NCI-H2196 treated with DMSO at 0.1 percent for 48 hours (cell line): ENCODE results near the gene MAGEF1.

ENCODE experiments used
- DNase-seq: peaks from one replicate; lab custom pipeline; 2025; ENCODE audit not compliant: unreplicated experiment; lab: John Stamatoyannopoulos, UW

The MAGEF1 gene

GRCh38 chr3:184691397-184692231, 20.2 kb downstream of the MAGEF1 start:
- no peak for DNase-seq

GRCh38 chr3:184690192-184690883, 21.5 kb downstream of the MAGEF1 start:
- no peak for DNase-seq

GRCh38 chr3:184688882-184689271, 23.0 kb downstream of the MAGEF1 start:
- DNase-seq: no peak

GRCh38 chr3:184688251-184688881, 23.5 kb downstream of the MAGEF1 start:
- no peak for DNase-seq

DNA sequence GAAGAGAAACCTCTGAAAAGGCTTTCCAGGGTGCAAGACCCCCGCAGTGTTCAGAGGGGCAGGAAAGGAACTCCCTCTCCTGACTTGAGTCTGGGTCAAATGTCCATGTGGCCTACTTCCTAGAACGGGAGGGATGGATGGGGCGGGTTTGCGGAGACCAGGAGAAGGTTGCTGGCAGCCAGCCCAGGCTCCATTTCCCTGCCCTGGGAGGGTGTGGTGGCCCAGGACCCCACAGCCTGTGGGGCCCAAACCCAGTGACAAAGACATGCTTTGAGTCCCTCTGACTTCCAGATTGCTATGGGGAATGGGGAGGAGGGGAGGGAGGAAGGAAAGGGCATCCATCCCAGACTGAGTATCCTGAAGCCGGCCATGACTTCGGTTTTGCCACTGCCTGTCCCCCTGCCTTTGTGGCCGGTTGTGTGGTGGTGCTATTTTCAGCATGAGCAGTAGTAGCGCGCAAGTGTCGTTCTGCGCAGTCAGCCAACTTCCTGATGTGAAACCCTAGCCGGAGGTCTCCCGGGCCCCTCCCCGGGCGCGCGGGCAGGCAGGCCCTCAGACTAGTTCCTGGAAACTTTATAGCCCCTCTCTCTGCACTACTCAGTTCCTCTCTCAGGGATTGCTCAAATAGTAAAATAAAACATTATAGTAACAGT, 24.4 kb downstream of the MAGEF1 start:
- no peak for DNase-seq

DNA sequence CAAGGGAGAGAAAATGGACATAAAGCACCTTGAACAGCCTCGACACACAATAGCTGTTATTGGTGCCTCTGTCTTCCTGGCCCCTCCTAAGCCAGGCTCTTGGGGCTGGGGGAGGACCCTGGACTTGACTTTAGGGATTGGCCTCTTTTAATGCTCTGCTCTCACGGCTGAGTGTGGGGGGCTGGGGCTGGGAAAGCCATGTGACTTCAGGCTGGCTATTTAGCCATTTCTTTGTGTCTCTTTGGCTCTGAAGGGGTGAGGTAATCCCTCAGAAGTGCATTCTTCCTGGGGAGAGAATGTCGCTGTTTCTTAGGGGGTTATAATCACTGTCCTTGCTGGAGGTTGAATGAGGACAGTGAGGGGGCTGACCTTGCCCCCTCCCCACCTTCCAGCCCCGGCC, 26.2 kb downstream of the MAGEF1 start:
- no peak for DNase-seq

- DNase-seq: no peak
These were observed 26.8 kb downstream of the MAGEF1 start for GRCh38 chr3:184685055-184685454.

GRCh38 chr3:184683900-184684560, 27.8 kb downstream of the MAGEF1 start:
- no peak for DNase-seq

GRCh38 chr3:184683234-184683633, 28.6 kb downstream of the MAGEF1 start:
- no peak for DNase-seq

DNA sequence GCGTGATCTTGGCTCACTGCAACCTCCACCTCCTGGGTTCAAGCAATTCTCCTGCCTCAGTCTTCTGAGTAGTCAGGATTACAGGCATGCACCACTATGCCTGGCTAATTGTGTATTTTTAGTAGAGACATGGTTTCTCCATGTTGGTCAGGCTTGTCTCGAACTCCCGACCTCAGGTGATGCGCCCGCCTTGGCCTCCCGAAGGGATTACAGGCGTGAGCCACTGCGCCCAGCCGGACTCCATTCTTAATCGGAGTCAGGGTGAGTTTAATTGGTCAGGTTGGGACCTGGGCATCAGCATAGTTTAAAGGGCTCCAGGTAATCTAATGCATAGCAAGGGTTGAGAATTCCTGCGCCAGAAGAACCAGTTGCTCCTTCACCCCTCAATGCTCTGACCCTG, 29.2 kb downstream of the MAGEF1 start:
- no peak for DNase-seq

- DNase-seq: no peak
These were observed 31.2 kb downstream of the MAGEF1 start for GRCh38 chr3:184680385-184681345.

DNA sequence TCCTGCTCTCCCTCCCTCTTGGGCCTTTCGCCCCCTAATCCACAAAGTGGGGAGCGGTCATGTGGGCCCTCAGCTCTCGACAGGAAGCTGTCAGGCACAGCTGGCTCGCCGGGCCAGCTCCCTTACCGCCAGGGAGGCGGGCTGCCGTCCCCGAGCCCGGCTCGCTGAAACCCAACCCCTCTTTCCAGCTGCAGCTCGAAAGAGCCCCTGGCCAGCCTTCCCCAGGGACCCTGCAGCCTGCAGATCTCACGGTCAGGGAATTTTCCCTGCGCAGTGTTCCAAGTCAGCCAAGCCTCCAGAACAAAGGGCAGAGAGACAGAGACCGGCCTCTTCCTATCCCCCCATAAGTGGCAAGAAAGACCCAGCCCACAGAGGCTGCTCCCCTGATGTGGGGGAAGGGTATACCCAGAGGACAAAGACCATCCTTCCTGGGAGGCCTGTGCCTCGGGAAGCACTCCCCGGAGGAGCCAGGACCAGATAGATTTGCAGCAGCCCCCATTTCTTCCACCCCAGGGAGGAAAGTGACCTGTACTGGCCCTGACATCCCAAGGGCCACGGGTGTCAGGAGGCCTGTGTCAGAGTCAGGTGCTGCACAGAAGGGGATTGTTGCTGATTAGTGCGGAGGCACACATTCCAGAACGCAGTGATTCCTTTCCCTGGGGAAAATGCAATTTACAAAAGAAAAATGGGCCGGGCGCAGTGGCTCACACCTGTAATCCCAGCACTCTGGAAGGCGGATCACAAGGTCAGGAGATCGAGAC, 32.6 kb downstream of the MAGEF1 start:
- DNase-seq: no peak

- DNase-seq: no peak
These were observed 33.4 kb downstream of the MAGEF1 start for GRCh38 chr3:184678317-184679055.

GRCh38 chr3:184677344-184678316, 34.2 kb downstream of the MAGEF1 start:
- DNase-seq: no peak

DNA sequence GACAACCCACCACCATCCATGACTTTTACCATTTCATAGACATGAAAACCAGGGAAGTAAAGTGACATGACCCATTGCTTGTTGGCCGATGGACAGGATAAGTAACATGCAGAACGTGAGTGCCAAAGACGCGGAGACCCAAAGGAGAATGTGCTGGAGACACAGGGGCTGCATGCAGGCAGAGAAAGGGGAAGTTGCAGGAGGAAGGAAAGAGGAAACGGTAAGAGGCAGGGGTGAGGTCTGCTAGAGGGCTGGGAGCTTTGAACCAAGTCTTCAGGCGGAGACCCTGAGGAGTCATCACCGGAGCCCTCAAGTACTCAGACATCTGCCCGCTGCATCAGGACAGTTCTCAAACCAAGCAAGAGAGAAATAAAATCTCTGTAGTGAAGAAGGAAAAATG, 34.9 kb downstream of the MAGEF1 start:
- DNase-seq: no peak

- DNase-seq: no peak
These were observed 37.2 kb downstream of the MAGEF1 start for GRCh38 chr3:184674626-184675025.
